Retinal pigment epithelial cell (primary cell): ENCODE measurements around the gene CLDN14.

ENCODE experiments used
- DNase-seq: peaks from one replicate; pipeline ENCODE4 v3.0.0-alpha.2; 2010; ENCODE audit warnings: low read depth
- H3K4me3 ChIP-seq: 2 replicates; pipeline ENCODE4 v1.5.1; 2011; ENCODE audit warnings: mild to moderate bottlenecking, low read length, control low read depth, moderate library complexity
- CTCF ChIP-seq: conservative IDR thresholded peaks from 2 replicates; pipeline ENCODE4 v1.5.1; 2011; ENCODE audit warnings: low read depth, low read length, control low read depth, inconsistent platforms

CLDN14 gene

DNA sequence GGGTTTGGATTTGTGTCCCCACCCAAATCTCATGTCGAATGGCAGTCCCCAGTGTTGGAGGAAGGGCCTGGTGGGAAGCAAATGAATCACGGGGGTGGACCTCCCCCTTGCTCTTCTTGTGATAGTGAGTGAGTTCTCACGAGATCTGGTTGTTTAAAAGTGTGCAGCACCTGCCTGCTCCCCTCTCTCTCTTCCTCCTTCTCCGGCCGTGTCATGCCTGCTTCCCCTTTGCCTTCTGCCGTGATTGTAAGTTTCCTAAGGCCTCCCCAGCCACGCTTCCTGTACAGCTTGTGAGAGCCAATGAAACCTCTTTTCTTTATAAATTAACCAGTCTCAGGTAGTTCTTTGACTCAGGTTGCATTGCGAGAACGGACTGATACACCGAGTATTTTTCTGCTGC lies 15.9 kb downstream of the CLDN14 start:
- no peak for TF ChIP-seq CTCF
- DNase-seq, result no peak
- no peak overlapping the region for H3K4me3 ChIP-seq

DNA sequence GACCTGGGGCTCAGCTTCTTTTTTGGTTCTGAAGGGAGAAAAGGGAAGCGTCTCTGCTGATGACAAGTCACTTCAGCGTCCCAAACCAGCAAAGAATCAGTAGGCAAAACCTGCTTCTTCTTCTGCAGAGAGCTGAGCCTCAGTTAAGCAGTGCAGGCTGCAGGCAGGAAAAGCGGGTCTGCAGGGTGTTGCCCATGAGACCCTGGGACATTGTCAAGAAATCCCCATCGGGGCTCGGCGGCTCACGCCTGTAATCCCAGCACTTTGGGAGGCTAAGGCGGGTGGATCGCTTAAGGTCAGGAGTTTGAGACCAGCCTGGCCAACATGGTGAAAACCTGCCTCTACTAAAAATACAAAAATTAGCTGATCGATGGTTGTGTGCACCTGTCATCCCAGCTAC lies 16.7 kb downstream of the CLDN14 start:
- H3K4me3 ChIP-seq, result no peak overlapping the region
- no peak for DNase-seq
- no peak for TF ChIP-seq CTCF

GRCh38 chr21:36461918-36462486 lies 17.9 kb downstream of the CLDN14 start:
- TF ChIP-seq CTCF, result no peak

DNA sequence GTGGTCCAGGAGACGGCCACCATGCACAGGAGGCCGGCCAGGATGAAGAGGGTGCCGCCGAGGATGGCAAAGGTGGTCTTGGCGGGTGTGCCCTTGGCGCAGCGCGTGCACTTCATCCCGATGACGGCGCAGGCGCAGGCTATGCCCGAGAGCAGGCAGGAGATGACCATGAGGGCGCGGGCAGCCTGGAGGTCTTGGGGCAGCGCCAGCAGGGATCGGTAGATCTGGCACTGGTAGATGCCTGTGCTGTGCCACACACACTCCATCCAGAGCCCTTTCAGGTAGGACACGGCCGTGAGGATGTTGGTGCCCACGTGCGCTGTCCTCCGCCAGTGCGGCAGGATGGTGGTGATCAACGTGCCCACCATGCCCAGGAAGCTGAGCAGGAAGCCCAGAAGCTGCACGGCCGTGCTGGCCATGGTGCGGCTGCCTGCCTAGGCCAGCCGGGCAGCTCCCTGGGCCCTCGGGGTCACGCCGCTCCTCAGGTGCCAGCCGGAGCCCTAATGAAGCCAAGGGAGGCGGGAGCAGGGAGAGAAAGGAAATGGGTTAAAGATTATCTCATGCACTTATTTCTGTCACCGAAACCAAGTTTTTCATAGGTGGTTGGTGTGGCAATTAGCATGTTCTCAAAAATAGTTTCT lies 18.5 kb downstream of the CLDN14 start:
- DNase-seq, result no peak
- H3K4me3 ChIP-seq, result no peak overlapping the region
- TF ChIP-seq CTCF, result no peak

More at GRCh38 chr21:36461918-36462486, 17.9 kb downstream of the CLDN14 start:
- DNase-seq, result no peak
- no peak overlapping the region for H3K4me3 ChIP-seq

GRCh38 chr21:36460866-36461265 lies 19.1 kb downstream of the CLDN14 start:
- no peak overlapping the region for H3K4me3 ChIP-seq
- DNase-seq, result no peak
- no peak for TF ChIP-seq CTCF

- H3K4me3 ChIP-seq, result no peak overlapping the region
- TF ChIP-seq CTCF, result no peak
- no peak for DNase-seq
Observed at GRCh38 chr21:36459098-36459497, 20.8 kb downstream of the CLDN14 start.

- H3K4me3 ChIP-seq, result no peak overlapping the region
- no peak for DNase-seq
Observed at GRCh38 chr21:36456729-36457414, 23.1 kb downstream of the CLDN14 start.

More at GRCh38 chr21:36456729-36457414, 23.1 kb downstream of the CLDN14 start:
- TF ChIP-seq CTCF, result no peak
